ENCODE measurements around the gene NIT2. TPM values are rescaled to one million over a fixed set of nuclear protein-coding genes. Genes with fewer than 3 reads are reported as not detected.

Gene NIT2
- total and polyA plus RNA-seq, 10 of the 15 experiments (the other 5 are each of a cell fraction or from before 2014, with no cell fraction given) = 49.3 to 215 (median 76.4) TPM

GRCh38 chr3:100396967-100397366 is 62.4 kb downstream of the NIT2 start:
- H3K79me2 ChIP-seq (ENCODE audit: control insufficient read depth, insufficient read depth, low read length) = peaks cover 91% of the 10 kb centered on the region
- CTCF ChIA-PET = no interaction called here
- no peaks in the 10 kb centered on the region for H4K20me1 ChIP-seq (ENCODE audit: control insufficient read depth, insufficient read depth)
- RAD21 ChIA-PET (ENCODE audit: unreplicated experiment) = no interaction called here
- no peak overlapping the region for H3K27ac ChIP-seq (ENCODE audit: control insufficient read depth, insufficient read depth)
- DNase-seq (ENCODE audit: low read depth, low spot score) (no peak), FAIRE-seq (no peak), ATAC-seq (no peak)
- no peaks in the 10 kb centered on the region for H3K4me1 ChIP-seq (ENCODE audit: control insufficient read depth, insufficient read depth, low read length)
- no peaks in the 10 kb centered on the region for H3K27me3 ChIP-seq (replicated peaks in 1 of 2; ENCODE audit: control insufficient read depth in 2 of 2, insufficient read depth in 2 of 2, low read length in 1 of 2)
- no peak overlapping the region for H2AFZ ChIP-seq (ENCODE audit: control insufficient read depth, low read depth, low read length)
- no peak overlapping the region for H3K9ac ChIP-seq (ENCODE audit: control insufficient read depth, insufficient read depth, low read length)
- H3K36me3 ChIP-seq (ENCODE audit: control insufficient read depth in 2 of 2, insufficient read depth in 2 of 2, low read length in 1 of 2) = no peaks in the 10 kb centered on the region; a peak in 1 of 4 replicates
- H3K4me3 ChIP-seq = 0 out of 2 replicates have a peak overlapping the region, but pooled peaks have one; percentile 14
- TF ChIP-seq HDAC2 (IDR thresholded peaks at IDR 0.05) = no peak
- TF ChIP-seq, protein P1, sequence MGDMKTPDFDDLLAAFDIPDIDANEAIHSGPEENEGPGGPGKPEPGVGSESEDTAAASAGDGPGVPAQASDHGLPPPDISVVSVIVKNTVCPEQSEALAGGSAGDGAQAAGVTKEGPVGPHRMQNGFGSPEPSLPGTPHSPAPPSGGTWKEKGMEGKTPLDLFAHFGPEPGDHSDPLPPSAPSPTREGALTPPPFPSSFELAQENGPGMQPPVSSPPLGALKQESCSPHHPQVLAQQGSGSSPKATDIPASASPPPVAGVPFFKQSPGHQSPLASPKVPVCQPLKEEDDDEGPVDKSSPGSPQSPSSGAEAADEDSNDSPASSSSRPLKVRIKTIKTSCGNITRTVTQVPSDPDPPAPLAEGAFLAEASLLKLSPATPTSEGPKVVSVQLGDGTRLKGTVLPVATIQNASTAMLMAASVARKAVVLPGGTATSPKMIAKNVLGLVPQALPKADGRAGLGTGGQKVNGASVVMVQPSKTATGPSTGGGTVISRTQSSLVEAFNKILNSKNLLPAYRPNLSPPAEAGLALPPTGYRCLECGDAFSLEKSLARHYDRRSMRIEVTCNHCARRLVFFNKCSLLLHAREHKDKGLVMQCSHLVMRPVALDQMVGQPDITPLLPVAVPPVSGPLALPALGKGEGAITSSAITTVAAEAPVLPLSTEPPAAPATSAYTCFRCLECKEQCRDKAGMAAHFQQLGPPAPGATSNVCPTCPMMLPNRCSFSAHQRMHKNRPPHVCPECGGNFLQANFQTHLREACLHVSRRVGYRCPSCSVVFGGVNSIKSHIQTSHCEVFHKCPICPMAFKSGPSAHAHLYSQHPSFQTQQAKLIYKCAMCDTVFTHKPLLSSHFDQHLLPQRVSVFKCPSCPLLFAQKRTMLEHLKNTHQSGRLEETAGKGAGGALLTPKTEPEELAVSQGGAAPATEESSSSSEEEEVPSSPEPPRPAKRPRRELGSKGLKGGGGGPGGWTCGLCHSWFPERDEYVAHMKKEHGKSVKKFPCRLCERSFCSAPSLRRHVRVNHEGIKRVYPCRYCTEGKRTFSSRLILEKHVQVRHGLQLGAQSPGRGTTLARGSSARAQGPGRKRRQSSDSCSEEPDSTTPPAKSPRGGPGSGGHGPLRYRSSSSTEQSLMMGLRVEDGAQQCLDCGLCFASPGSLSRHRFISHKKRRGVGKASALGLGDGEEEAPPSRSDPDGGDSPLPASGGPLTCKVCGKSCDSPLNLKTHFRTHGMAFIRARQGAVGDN (IDR thresholded peaks at IDR 0.05) = no peak
- no peak overlapping the region; the same call in 1 of the 2 replicates for H3K4me2 ChIP-seq (ENCODE audit: control insufficient read depth, insufficient read depth)
- POLR2A ChIA-PET = interaction anchor here (0.6 kb wide), 1 partner anchor 96 kb away, joined by 3 read pairs; no protein-coding TSS in a partner anchor
- peaks cover 2% of the 10 kb centered on the region; the same call in 2 of the 3 replicates for H3K9me3 ChIP-seq (replicated peaks; ENCODE audit: control insufficient read depth, insufficient read depth, low read length)
- SMC1A ChIA-PET (ENCODE audit: uncharacterized antibody, unreplicated experiment) = interaction anchor here (1.8 kb wide), 1 partner anchor 11 kb away, joined by 7 read pairs; no protein-coding TSS in a partner anchor
- in situ Hi-C loops (cut with MboI) (no loop called here), intact Hi-C loops (cut with micrococcal nuclease; ENCODE audit: unreplicated experiment) (no loop called here)
- BruUV-seq (replicated peaks) = no TSS peak
- WGBS (ENCODE audit: insufficient coverage, insufficient replicate concordance, low lambda C conversion rate, missing lambda C conversion rate) = 97% methylated on average over 2 of the region's 2 CpGs
